Keratinocyte (primary cell): ENCODE measurements around the gene ARID3A. TPM values are rescaled to one million over a fixed set of nuclear protein-coding genes. Genes with fewer than 3 reads are reported as not detected.
A peak's percentile ranks its signal among the peaks of the same experiment; 100 is the strongest.
"Not testable (repeated sequence)": the region's sequence is repeated elsewhere in the genome, so short reads cannot be mapped to it uniquely, and the experiment has no call there.

Experiments used
- DNase-seq: peaks from one replicate; pipeline ENCODE4 v3.0.0-alpha.2; 2011; ENCODE audit warnings: low read depth, missing footprints, low spot score
- FAIRE-seq: peaks from 2 replicates; lab custom pipeline; 2011; peaks lifted over from hg19 to GRCh38; lab: Jason Lieb, UNC
- H2AFZ ChIP-seq: 2 replicates; pipeline ENCODE4 v1.6.0; 2012; ENCODE audit warnings: low read length, control low read depth, inconsistent platforms; ENCODE audit not compliant: control insufficient read depth
- H3K27ac ChIP-seq: 2 replicates; pipeline ENCODE4 v1.5.1; 2011; ENCODE audit warnings: low read length; ENCODE audit not compliant: control insufficient read depth, insufficient read depth
- H3K27me3 ChIP-seq: 3 replicates; pipeline ENCODE4 v1.6.0; 2011; ENCODE audit warnings: low read length; ENCODE audit not compliant: control insufficient read depth, insufficient read depth; ENCODE audit errors: extremely low read depth
- H3K36me3 ChIP-seq, 2 experiments: 2 replicates in 1 of 2; 3 replicates in 1 of 2; pipeline ENCODE4 v1.5.1; 2011; ENCODE audit warnings: low read length in 2 of 2, mild to moderate bottlenecking in 1 of 2; ENCODE audit not compliant: control insufficient read depth in 2 of 2, insufficient read depth in 2 of 2; ENCODE audit errors: extremely low read depth in 1 of 2
- H3K4me1 ChIP-seq: 3 replicates; pipeline ENCODE4 v1.5.1; 2011; ENCODE audit warnings: low read length; ENCODE audit not compliant: control insufficient read depth, insufficient read depth; ENCODE audit errors: extremely low read depth
- H3K4me2 ChIP-seq: 3 replicates; pipeline ENCODE4 v1.6.0; 2011; ENCODE audit warnings: low read depth, low read length; ENCODE audit not compliant: control insufficient read depth, insufficient read depth; ENCODE audit errors: extremely low read depth
- H3K4me3 ChIP-seq, 3 experiments: fragments of 200-600 bp in 1 of 3; sonication (generic) in 1 of 3; 2 replicates in 2 of 3; 3 replicates in 1 of 3; pipeline ENCODE4 v1.5.1; 2011 to 2016; ENCODE audit warnings: low read length in 3 of 3, mild to moderate bottlenecking in 3 of 3, control low read depth in 2 of 3, inconsistent platforms in 1 of 3, low read depth in 1 of 3, mixed read lengths in 1 of 3, mixed run types in 1 of 3, moderate library complexity in 1 of 3; ENCODE audit not compliant: control insufficient read depth in 2 of 3, insufficient read depth in 2 of 3; ENCODE audit errors: extremely low read depth in 1 of 3
- H3K79me2 ChIP-seq: 2 replicates; pipeline ENCODE4 v1.6.0; 2012; ENCODE audit warnings: low read length; ENCODE audit not compliant: control insufficient read depth, insufficient read depth
- H3K9ac ChIP-seq: 3 replicates; pipeline ENCODE4 v1.6.0; 2011; ENCODE audit warnings: low read length; ENCODE audit not compliant: control insufficient read depth, insufficient read depth; ENCODE audit errors: extremely low read depth
- H3K9me1 ChIP-seq: 3 replicates; pipeline ENCODE4 v1.6.0; 2011; ENCODE audit warnings: low read length; ENCODE audit not compliant: control insufficient read depth, insufficient read depth; ENCODE audit errors: extremely low read depth
- H3K9me3 ChIP-seq: 2 replicates; pipeline ENCODE4 v1.5.1; 2012; ENCODE audit warnings: low read depth, low read length; ENCODE audit not compliant: control insufficient read depth
- H4K20me1 ChIP-seq: 3 replicates; pipeline ENCODE4 v1.6.0; 2011; ENCODE audit warnings: low read length; ENCODE audit not compliant: control insufficient read depth, insufficient read depth; ENCODE audit errors: extremely low read depth
- CTCF ChIP-seq, 3 experiments: IDR thresholded peaks in 1 of 3; conservative IDR thresholded peaks in 1 of 3; optimal IDR thresholded peaks in 1 of 3; 2 replicates in 2 of 3; 3 replicates in 1 of 3; pipeline versions ENCODE3 to v1.5.1; 2011; ENCODE audit warnings: low read length in 3 of 3, mild to moderate bottlenecking in 3 of 3, moderate library complexity in 2 of 3, control low read depth in 1 of 3, inconsistent platforms in 1 of 3; ENCODE audit not compliant: insufficient read depth in 2 of 3; ENCODE audit errors: extremely low read depth in 1 of 3
- EZH2 ChIP-seq: IDR thresholded peaks from one replicate; pipeline ENCODE4 v1.6.1; 2012; ENCODE audit warnings: inconsistent platforms, mild to moderate bottlenecking, low read length, moderate library complexity
- dilution Hi-C: fragments of 300-500 bp; cut with MboI; formaldehyde crosslinking; loops from one replicate; pipeline ENCODE4 v1.7.0; 2020; ENCODE audit warnings: low sequenced_read_pairs; ENCODE audit not compliant: extremely low pct_ligation_motif_present
- polyA plus RNA-seq, 5 experiments: library from polyadenylated mRNA; depleted of rRNA in 3 of 5; stranded (reverse) in 3 of 5; stranded (forward) in 1 of 5; unstranded in 1 of 5; fragments of >200 nt; gene quantifications; 1 replicate in 1 of 5; 2 replicates in 3 of 5; 3 replicates in 1 of 5; pipeline versions ENCODE4 v1.2.1 to v1.2.3, GENCODE V29; 2011 to 2012; ENCODE audit warnings: missing spikeins in 2 of 5, low read depth in 1 of 5, low replicate concordance in 1 of 5
- small RNA-seq, 3 experiments: library from RNA; depleted of rRNA; stranded (forward); fragments of <200 nt; gene quantifications; one replicate each; pipeline ENCODE3, GENCODE V24; 2012; ENCODE audit warnings: low read depth in 3 of 3, low replicate concordance in 1 of 3; ENCODE audit not compliant: insufficient read length in 3 of 3

The ARID3A gene
- polyA plus RNA-seq, 1 donor (not counting 4 experiments of a cell fraction or from before 2014, with no cell fraction given), result 2.6 TPM

GRCh38 chr19:1020868-1021425, 95.1 kb downstream of the ARID3A start, which contains the start of gene TMEM259:
Gene TMEM259, minus strand, starts transcription at chr19:1021123. Its CDS starts 127 bp downstream, at chr19:1020996.
- Histone ChIP-seq H3K4me3 (peak within 1 kb of the TSS; percentile 68 to 95 (median 71)), H3K9me1 (peaks cover 4% of the 10 kb centered on the region), H3K9ac (peak within 1 kb of the TSS; percentile 91), H4K20me1 (peaks cover 25% of the 10 kb centered on the region), H3K36me3 (no peaks in the 10 kb centered on the region), H2AFZ (peak within 1 kb of the TSS; percentile 95), H3K4me1 (peaks cover 32% of the 10 kb centered on the region), H3K27ac (peak within 1 kb of the TSS; percentile 99), H3K4me2 (peak within 1 kb of the TSS; percentile 68), H3K79me2 (peaks cover 50% of the 10 kb centered on the region), H3K27me3 (no peaks in the 10 kb centered on the region), H3K9me3 (no peaks in the 10 kb centered on the region)
- TF ChIP-seq CTCF (optimal IDR thresholded peaks at IDR 0.05 in 1 of 3, IDR thresholded peaks at IDR 0.05 in 1 of 3, conservative IDR thresholded peaks at IDR 0.05 in 1 of 3; ENCODE audit: extremely low read depth in 1 of 3, insufficient read depth in 2 of 3, low read length in 3 of 3) (no peak), EZH2 (no peak)
- FAIRE-seq (peak; percentile 20), DNase-seq (peak; percentile 83)
- dilution Hi-C loops, result no loop called here

- H4K20me1 ChIP-seq, H3K4me2 ChIP-seq, H3K9ac ChIP-seq, H3K36me3 ChIP-seq, H3K27me3 ChIP-seq, H3K4me3 ChIP-seq, dilution Hi-C loops, H3K27ac ChIP-seq, H2AFZ ChIP-seq, FAIRE-seq, H3K9me3 ChIP-seq, DNase-seq, H3K9me1 ChIP-seq: not testable (repeated sequence)
- Histone ChIP-seq H3K4me1 (peaks cover 12% of the 10 kb centered on the region), H3K79me2 (peaks cover 43% of the 10 kb centered on the region)
These were observed 98.0 kb downstream of the ARID3A start for GRCh38 chr19:1023883-1024188.

- H3K4me2 ChIP-seq, H3K9me1 ChIP-seq, dilution Hi-C loops, H4K20me1 ChIP-seq, H3K4me3 ChIP-seq, H3K27me3 ChIP-seq, H3K27ac ChIP-seq, H3K9me3 ChIP-seq, FAIRE-seq, H3K9ac ChIP-seq, DNase-seq, H2AFZ ChIP-seq: not testable (repeated sequence)
- Histone ChIP-seq H3K79me2 (peaks cover 39% of the 10 kb centered on the region), H3K4me1 (peaks cover 10% of the 10 kb centered on the region), H3K36me3 (peaks cover 0 to 10% of the 10 kb centered on the region in 2 experiments)
These were observed 99.2 kb downstream of the ARID3A start for GRCh38 chr19:1025080-1025479.

Small RNAs within 50 kb of the gene (small RNA-seq; reads per million reads assigned to genes)
- gene RNU6-2, result 0.33 to 1.5 (median 0.67) reads per million in 3 experiments
- 0.33 to 1.3 (median 0.40) reads per million in 3 experiments for gene RNU6-9

Other genes starting within 250 kb of the ARID3A start
- 54.4 to 105 TPM (median 66.0 TPM) in 3 replicates for gene FSTL3, start 249.6 kb upstream of the ARID3A start, polyA plus RNA-seq
- gene PRSS57, start 230.6 kb upstream of the ARID3A start, polyA plus RNA-seq, result not detected in 3 replicates
- gene PALM, start 217.1 kb upstream of the ARID3A start, polyA plus RNA-seq, result 0.09 to 0.46 TPM in 2 of 3 replicates, not detected in the other
- gene MISP, start 174.9 kb upstream of the ARID3A start, polyA plus RNA-seq, result 17.5 to 25.4 TPM (median 25.0 TPM) in 3 replicates
- gene PTBP1, start 128.6 kb upstream of the ARID3A start, polyA plus RNA-seq, result 117 to 180 TPM (median 130 TPM) in 3 replicates
- 0.02 to 0.08 TPM in 2 of 3 replicates, not detected in the other for gene PLPPR3, start 104.1 kb upstream of the ARID3A start, polyA plus RNA-seq
- gene AZU1, start 98.2 kb upstream of the ARID3A start, polyA plus RNA-seq, result not detected in 3 replicates
- gene PRTN3, start 85.0 kb upstream of the ARID3A start, polyA plus RNA-seq, result not detected in 3 replicates
- gene ELANE, start 73.7 kb upstream of the ARID3A start, polyA plus RNA-seq, result not detected in 3 replicates
- gene CFD, start 66.4 kb upstream of the ARID3A start, polyA plus RNA-seq, result 0.37 to 1.6 TPM (median 0.47 TPM) in 3 replicates
- 9.7 to 20.3 TPM (median 12.0 TPM) in 3 replicates for gene MED16, start 32.8 kb upstream of the ARID3A start, polyA plus RNA-seq
- not detected in 3 replicates for gene RNU6-9, start 32.6 kb upstream of the ARID3A start, polyA plus RNA-seq
- 33.5 to 48.0 TPM (median 47.9 TPM) in 3 replicates for gene R3HDM4, start 12.8 kb upstream of the ARID3A start, polyA plus RNA-seq
- not detected in 3 replicates for gene KISS1R, start 8.7 kb upstream of the ARID3A start, polyA plus RNA-seq
- gene WDR18, start 58.3 kb downstream of the ARID3A start, polyA plus RNA-seq, result 26.3 to 48.7 TPM (median 38.3 TPM) in 3 replicates
- gene GRIN3B, start 74.4 kb downstream of the ARID3A start, polyA plus RNA-seq, result 0.20 to 1.9 TPM (median 0.84 TPM) in 3 replicates
- gene TMEM259, start 95.1 kb downstream of the ARID3A start, polyA plus RNA-seq, result 61.5 to 136 TPM (median 88.0 TPM) in 3 replicates
- gene RNU6-2, start 95.5 kb downstream of the ARID3A start, polyA plus RNA-seq, result not detected in 3 replicates
- gene CNN2, start 100.6 kb downstream of the ARID3A start, polyA plus RNA-seq, result 105 to 495 TPM (median 136 TPM) in 3 replicates
- gene ABCA7, start 114.1 kb downstream of the ARID3A start, polyA plus RNA-seq, result 7.4 to 11.0 TPM (median 7.9 TPM) in 3 replicates
- gene ARHGAP45, start 141.1 kb downstream of the ARID3A start, polyA plus RNA-seq, result 0.56 to 1.3 TPM (median 1.1 TPM) in 3 replicates
- 178 to 229 TPM (median 200 TPM) in 3 replicates for gene POLR2E, start 169.3 kb downstream of the ARID3A start, polyA plus RNA-seq
- gene GPX4, start 178.0 kb downstream of the ARID3A start, polyA plus RNA-seq, result 193 to 279 TPM (median 243 TPM) in 3 replicates
- 10.9 to 19.4 TPM (median 13.1 TPM) in 3 replicates for gene SBNO2, start 248.2 kb downstream of the ARID3A start, polyA plus RNA-seq